ENCODE measurements around the gene MRGPRX1. TPM values are rescaled to one million over a fixed set of nuclear protein-coding genes. Genes with fewer than 3 reads are reported as not detected.
A peak's percentile ranks its signal among the peaks of the same experiment; 100 is the strongest.
"Not testable (repeated sequence)": the region's sequence is repeated elsewhere in the genome, so short reads cannot be mapped to it uniquely, and the experiment has no call there.

The MRGPRX1 gene
- polyA plus RNA-seq, 1 donor from 2014 or later: not detected

GRCh38 chr11:18925426-18925825, 13.8 kb downstream of the MRGPRX1 start:
- not testable (repeated sequence) for H3K36me3 ChIP-seq (ENCODE audit: insufficient read depth, low read length); H3K9me2 ChIP-seq (ENCODE audit: insufficient read depth, low read length); H4K20me1 ChIP-seq (ENCODE audit: insufficient read depth); H3K4me3 ChIP-seq (ENCODE audit: low read length); H3K9me3 ChIP-seq (ENCODE audit: low read length); H3K27ac ChIP-seq (ENCODE audit: low read length); H3K27me3 ChIP-seq (ENCODE audit: insufficient read depth, low read depth, low read length); H3K79me2 ChIP-seq (replicated peaks; ENCODE audit: insufficient read depth, low read length); H3F3A ChIP-seq (ENCODE audit: insufficient read depth, low read length, poor library complexity, severe bottlenecking); H3K4me2 ChIP-seq (ENCODE audit: low read length); H2AFZ ChIP-seq (ENCODE audit: low read depth, low read length); H3K9ac ChIP-seq (ENCODE audit: low read length)

DNA sequence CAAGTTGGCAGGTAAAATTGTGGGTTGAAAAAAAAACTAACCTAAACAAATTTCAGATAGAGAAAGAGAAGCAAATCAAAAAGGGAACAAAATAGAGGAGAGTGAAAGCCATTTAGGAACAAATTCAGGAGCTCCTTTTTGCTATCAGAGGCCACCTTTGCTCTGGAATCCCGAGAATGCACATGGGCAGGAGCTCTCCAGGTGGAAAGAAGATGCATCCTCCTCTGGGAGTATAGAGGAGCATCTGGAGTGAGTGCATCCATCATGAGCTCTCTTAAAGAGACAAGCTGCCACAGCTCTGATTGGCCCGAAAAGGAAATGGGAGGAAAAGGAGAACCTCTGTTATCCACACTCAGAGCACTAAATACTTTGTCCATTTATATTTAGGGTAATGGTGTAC, 26.3 kb downstream of the MRGPRX1 start:
- H3F3A ChIP-seq (ENCODE audit: insufficient read depth, low read length, poor library complexity, severe bottlenecking): no peaks in the 10 kb centered on the region
- H4K20me1 ChIP-seq (ENCODE audit: insufficient read depth): no peaks in the 10 kb centered on the region
- H3K9me2 ChIP-seq (ENCODE audit: insufficient read depth, low read length): no peaks in the 10 kb centered on the region
- no peak overlapping the region for H3K4me3 ChIP-seq (ENCODE audit: low read length)
- no peaks in the 10 kb centered on the region for H3K9me3 ChIP-seq (ENCODE audit: low read length)
- TF ChIP-seq, protein P1, sequence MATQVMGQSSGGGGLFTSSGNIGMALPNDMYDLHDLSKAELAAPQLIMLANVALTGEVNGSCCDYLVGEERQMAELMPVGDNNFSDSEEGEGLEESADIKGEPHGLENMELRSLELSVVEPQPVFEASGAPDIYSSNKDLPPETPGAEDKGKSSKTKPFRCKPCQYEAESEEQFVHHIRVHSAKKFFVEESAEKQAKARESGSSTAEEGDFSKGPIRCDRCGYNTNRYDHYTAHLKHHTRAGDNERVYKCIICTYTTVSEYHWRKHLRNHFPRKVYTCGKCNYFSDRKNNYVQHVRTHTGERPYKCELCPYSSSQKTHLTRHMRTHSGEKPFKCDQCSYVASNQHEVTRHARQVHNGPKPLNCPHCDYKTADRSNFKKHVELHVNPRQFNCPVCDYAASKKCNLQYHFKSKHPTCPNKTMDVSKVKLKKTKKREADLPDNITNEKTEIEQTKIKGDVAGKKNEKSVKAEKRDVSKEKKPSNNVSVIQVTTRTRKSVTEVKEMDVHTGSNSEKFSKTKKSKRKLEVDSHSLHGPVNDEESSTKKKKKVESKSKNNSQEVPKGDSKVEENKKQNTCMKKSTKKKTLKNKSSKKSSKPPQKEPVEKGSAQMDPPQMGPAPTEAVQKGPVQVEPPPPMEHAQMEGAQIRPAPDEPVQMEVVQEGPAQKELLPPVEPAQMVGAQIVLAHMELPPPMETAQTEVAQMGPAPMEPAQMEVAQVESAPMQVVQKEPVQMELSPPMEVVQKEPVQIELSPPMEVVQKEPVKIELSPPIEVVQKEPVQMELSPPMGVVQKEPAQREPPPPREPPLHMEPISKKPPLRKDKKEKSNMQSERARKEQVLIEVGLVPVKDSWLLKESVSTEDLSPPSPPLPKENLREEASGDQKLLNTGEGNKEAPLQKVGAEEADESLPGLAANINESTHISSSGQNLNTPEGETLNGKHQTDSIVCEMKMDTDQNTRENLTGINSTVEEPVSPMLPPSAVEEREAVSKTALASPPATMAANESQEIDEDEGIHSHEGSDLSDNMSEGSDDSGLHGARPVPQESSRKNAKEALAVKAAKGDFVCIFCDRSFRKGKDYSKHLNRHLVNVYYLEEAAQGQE (IDR thresholded peaks at IDR 0.05; ENCODE audit: borderline replicate concordance): no peak
- no peak for TF ChIP-seq EP300 (conservative IDR thresholded peaks at IDR 0.05; ENCODE audit: poor library complexity, severe bottlenecking)
- no peak for TF ChIP-seq EZH2 (IDR thresholded peaks at IDR 0.05; ENCODE audit: borderline replicate concordance, insufficient read depth, low read length, poor library complexity, severe bottlenecking)
- no peak overlapping the region for H3K4me2 ChIP-seq (ENCODE audit: low read length)
- no peak overlapping the region for H2AFZ ChIP-seq (ENCODE audit: low read depth, low read length)
- no peak overlapping the region for H3K27ac ChIP-seq (ENCODE audit: low read length)
- no peaks in the 10 kb centered on the region for H3K27me3 ChIP-seq (ENCODE audit: insufficient read depth, low read depth, low read length)
- H3K9ac ChIP-seq (ENCODE audit: low read length): no peak overlapping the region
- no peaks in the 10 kb centered on the region for H3K79me2 ChIP-seq (replicated peaks; ENCODE audit: insufficient read depth, low read length)
- H3K36me3 ChIP-seq (ENCODE audit: insufficient read depth, low read length): no peaks in the 10 kb centered on the region

DNA sequence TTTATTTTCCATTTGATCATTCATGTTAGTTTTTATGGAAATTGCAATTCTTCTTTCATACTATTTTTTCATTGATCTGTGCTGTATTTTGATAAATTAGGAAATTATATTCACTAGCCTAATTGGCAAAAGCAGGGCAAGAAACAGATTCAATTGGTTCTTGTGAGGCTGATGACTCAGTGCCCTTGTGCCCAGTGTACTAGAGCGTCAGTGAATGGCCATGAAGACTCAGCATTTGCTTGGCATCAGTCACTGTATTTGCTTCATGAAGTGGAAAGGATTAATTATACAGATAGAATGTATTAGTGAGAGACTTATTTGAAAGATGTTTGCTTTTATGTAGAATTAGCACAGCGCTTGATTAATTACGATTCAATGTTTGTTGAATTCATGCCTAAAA, 31.8 kb downstream of the MRGPRX1 start:
- TF ChIP-seq MXI1 (conservative IDR thresholded peaks at IDR 0.05; ENCODE audit: poor library complexity, severe bottlenecking): no peak
- TF ChIP-seq EZH2 (IDR thresholded peaks at IDR 0.05; ENCODE audit: borderline replicate concordance, insufficient read depth, low read length, poor library complexity, severe bottlenecking): no peak
- TF ChIP-seq TAF1 (IDR thresholded peaks at IDR 0.05; ENCODE audit: low read depth): no peak
- no peak for TF ChIP-seq EP300 (conservative IDR thresholded peaks at IDR 0.05; ENCODE audit: poor library complexity, severe bottlenecking)
- Histone ChIP-seq H3K9me2 (ENCODE audit: insufficient read depth, low read length) (no peaks in the 10 kb centered on the region), H2AFZ (ENCODE audit: low read depth, low read length) (no peak overlapping the region), H3K9me3 (ENCODE audit: low read length) (no peaks in the 10 kb centered on the region), H4K20me1 (ENCODE audit: insufficient read depth) (no peaks in the 10 kb centered on the region), H3F3A (ENCODE audit: insufficient read depth, low read length, poor library complexity, severe bottlenecking) (no peaks in the 10 kb centered on the region), H3K27me3 (ENCODE audit: insufficient read depth, low read depth, low read length) (no peaks in the 10 kb centered on the region), H3K9ac (ENCODE audit: low read length) (no peak overlapping the region), H3K36me3 (ENCODE audit: insufficient read depth, low read length) (no peaks in the 10 kb centered on the region), H3K27ac (ENCODE audit: low read length) (peak overlapping the region; percentile 56), H3K4me3 (ENCODE audit: low read length) (no peak overlapping the region), H3K4me2 (ENCODE audit: low read length) (no peak overlapping the region), H3K79me2 (replicated peaks; ENCODE audit: insufficient read depth, low read length) (no peaks in the 10 kb centered on the region)

DNA sequence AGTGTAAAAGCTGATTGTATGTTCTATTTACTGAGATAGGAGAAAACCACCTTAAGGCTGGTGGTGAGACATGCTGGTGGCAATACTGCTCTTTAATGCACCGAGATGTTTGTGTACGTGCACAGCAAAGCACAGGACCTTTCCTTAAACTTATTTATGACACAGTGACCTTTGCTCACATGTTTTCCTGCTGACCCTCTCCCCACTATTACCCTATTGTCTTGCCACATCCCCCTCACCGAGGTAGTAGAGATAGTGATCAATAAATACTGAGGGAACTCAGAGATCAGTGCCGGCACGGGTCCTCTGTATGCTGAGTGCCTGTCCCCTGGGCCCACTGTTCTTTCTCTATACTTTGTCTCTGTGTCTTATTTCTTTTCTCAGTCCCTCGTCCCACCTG, 38.6 kb downstream of the MRGPRX1 start:
- not testable (repeated sequence) for H3K4me2 ChIP-seq (ENCODE audit: low read length)

DNA sequence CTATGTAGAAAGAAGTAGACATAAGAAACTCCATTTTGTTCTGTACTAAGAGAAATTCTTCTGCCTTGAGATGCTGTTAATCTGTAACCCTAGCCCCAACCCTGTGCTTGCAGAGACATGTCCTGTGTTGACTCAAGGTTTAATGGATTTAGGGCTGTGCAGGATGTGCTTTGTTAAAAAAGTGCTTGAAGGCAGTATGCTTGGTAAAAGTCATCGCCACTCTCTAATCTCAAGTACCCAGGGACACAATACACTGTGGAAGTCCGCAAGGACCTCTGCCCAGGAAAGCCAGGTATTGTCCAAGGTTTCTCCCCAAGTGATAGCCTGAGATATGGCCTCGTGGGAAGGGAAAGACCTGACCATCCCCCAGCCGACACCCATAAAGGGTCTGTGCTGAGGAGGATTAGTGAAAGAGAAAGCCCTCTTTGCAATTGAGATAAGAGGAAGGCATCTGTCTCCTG, 39.0 kb downstream of the MRGPRX1 start:
- H3K27me3 ChIP-seq (ENCODE audit: insufficient read depth, low read depth, low read length); H3K27ac ChIP-seq (ENCODE audit: low read length); H3K9me2 ChIP-seq (ENCODE audit: insufficient read depth, low read length); H3K9me3 ChIP-seq (ENCODE audit: low read length); H3K9ac ChIP-seq (ENCODE audit: low read length); H3K79me2 ChIP-seq (replicated peaks; ENCODE audit: insufficient read depth, low read length); H3K36me3 ChIP-seq (ENCODE audit: insufficient read depth, low read length); H2AFZ ChIP-seq (ENCODE audit: low read depth, low read length); H4K20me1 ChIP-seq (ENCODE audit: insufficient read depth); H3F3A ChIP-seq (ENCODE audit: insufficient read depth, low read length, poor library complexity, severe bottlenecking); H3K4me2 ChIP-seq (ENCODE audit: low read length); H3K4me3 ChIP-seq (ENCODE audit: low read length): not testable (repeated sequence)

More for the DNA sequence above, 38.6 kb downstream of the MRGPRX1 start:
- not testable (repeated sequence) for H3K27ac ChIP-seq (ENCODE audit: low read length); H3K9me2 ChIP-seq (ENCODE audit: insufficient read depth, low read length); H3K4me3 ChIP-seq (ENCODE audit: low read length); H4K20me1 ChIP-seq (ENCODE audit: insufficient read depth); H3K9ac ChIP-seq (ENCODE audit: low read length); H3F3A ChIP-seq (ENCODE audit: insufficient read depth, low read length, poor library complexity, severe bottlenecking); H2AFZ ChIP-seq (ENCODE audit: low read depth, low read length); H3K27me3 ChIP-seq (ENCODE audit: insufficient read depth, low read depth, low read length); H3K36me3 ChIP-seq (ENCODE audit: insufficient read depth, low read length); H3K9me3 ChIP-seq (ENCODE audit: low read length); H3K79me2 ChIP-seq (replicated peaks; ENCODE audit: insufficient read depth, low read length)

DNA sequence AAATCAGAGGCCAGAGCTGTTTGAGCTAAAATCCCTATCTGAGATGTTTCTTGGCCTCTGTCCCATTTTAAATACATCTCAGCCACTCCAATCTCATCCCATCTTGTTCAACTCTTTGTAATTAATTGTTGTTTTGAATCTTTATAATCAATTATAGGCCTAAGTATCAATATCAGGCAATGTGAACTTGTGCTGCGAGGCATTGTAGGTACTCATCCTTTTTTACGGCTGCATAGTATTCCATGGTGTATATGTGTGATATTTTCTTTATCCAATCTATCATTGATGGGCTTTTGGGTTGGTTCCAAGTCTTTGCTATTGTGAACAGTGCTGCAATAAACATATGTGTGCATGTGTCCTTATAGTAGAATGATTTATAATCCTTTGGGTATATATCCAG, 47.5 kb downstream of the MRGPRX1 start:
- H3K27me3 ChIP-seq (ENCODE audit: insufficient read depth, low read depth, low read length); H3K9ac ChIP-seq (ENCODE audit: low read length); H3K4me3 ChIP-seq (ENCODE audit: low read length); H3K4me2 ChIP-seq (ENCODE audit: low read length); H3K9me2 ChIP-seq (ENCODE audit: insufficient read depth, low read length); H3K36me3 ChIP-seq (ENCODE audit: insufficient read depth, low read length); H3K79me2 ChIP-seq (replicated peaks; ENCODE audit: insufficient read depth, low read length); H4K20me1 ChIP-seq (ENCODE audit: insufficient read depth); H3K9me3 ChIP-seq (ENCODE audit: low read length); H3F3A ChIP-seq (ENCODE audit: insufficient read depth, low read length, poor library complexity, severe bottlenecking); H3K27ac ChIP-seq (ENCODE audit: low read length); H2AFZ ChIP-seq (ENCODE audit: low read depth, low read length): not testable (repeated sequence)

Measured in neural cell (in vitro differentiated cells).